Measurements from ENCODE around the gene VPS26B. TPM values are rescaled to one million over a fixed set of nuclear protein-coding genes. Genes with fewer than 3 reads are reported as not detected.
A peak's percentile ranks its signal among the peaks of the same experiment; 100 is the strongest.
"Not testable (repeated sequence)": the region's sequence is repeated elsewhere in the genome, so short reads cannot be mapped to it uniquely, and the experiment has no call there.

The VPS26B gene
- total RNA-seq, 1 donor from 2014 or later = 35.3 TPM

- DNase-seq = no peak
Measured at GRCh38 chr11:134258577-134258976, 34.1 kb downstream of the VPS26B start.

GRCh38 chr11:134260503-134260902 lies 36.0 kb downstream of the VPS26B start:
- no peak for DNase-seq

- DNase-seq = no peak
Measured at GRCh38 chr11:134260983-134261382, 36.5 kb downstream of the VPS26B start.

GRCh38 chr11:134261626-134262488 lies 37.4 kb downstream of the VPS26B start:
- DNase-seq = peak; percentile 67

- no peak for DNase-seq
Measured at GRCh38 chr11:134264966-134265764, 40.7 kb downstream of the VPS26B start.

GRCh38 chr11:134266440-134266839 lies 42.0 kb downstream of the VPS26B start:
- DNase-seq = no peak

- DNase-seq = no peak
Measured at GRCh38 chr11:134266841-134267251, 42.4 kb downstream of the VPS26B start.

- no peak for DNase-seq
Measured at GRCh38 chr11:134267461-134267860, 43.0 kb downstream of the VPS26B start.

GRCh38 chr11:134267966-134268365 lies 43.5 kb downstream of the VPS26B start:
- no peak for DNase-seq

- DNase-seq = no peak
Measured at GRCh38 chr11:134270250-134270714, 45.8 kb downstream of the VPS26B start.

- no peak for DNase-seq
Measured at GRCh38 chr11:134271978-134272377, 47.5 kb downstream of the VPS26B start.

- peak; percentile 39 for DNase-seq
Measured at GRCh38 chr11:134272381-134273316, 48.2 kb downstream of the VPS26B start.

- no peak for DNase-seq
Measured at GRCh38 chr11:134273317-134273712, 48.8 kb downstream of the VPS26B start.

GRCh38 chr11:134275188-134275533 lies 50.7 kb downstream of the VPS26B start:
- no peak for DNase-seq

- peak; percentile 35 for DNase-seq
Measured at GRCh38 chr11:134275534-134276395, 51.3 kb downstream of the VPS26B start, which contains the start of gene GLB1L3. Gene GLB1L3, plus strand, starts transcription at chr11:134276379. Its CDS starts 362 bp downstream, at chr11:134276741.

- DNase-seq = no peak
Measured at GRCh38 chr11:134276396-134277182, 52.1 kb downstream of the VPS26B start.

GRCh38 chr11:134277183-134278001 lies 52.9 kb downstream of the VPS26B start:
- DNase-seq = no peak

GRCh38 chr11:134278356-134278755 lies 53.9 kb downstream of the VPS26B start:
- no peak for DNase-seq

- not testable (repeated sequence) for DNase-seq
Measured at GRCh38 chr11:134281635-134282034, 57.2 kb downstream of the VPS26B start.

All from tongue (tissue), 2 donors.